ENCODE measurements around the gene NBPF26.
"Not testable (repeated sequence)": the region's sequence is repeated elsewhere in the genome, so short reads cannot be mapped to it uniquely, and the experiment has no call there.

NBPF26 gene

DNA sequence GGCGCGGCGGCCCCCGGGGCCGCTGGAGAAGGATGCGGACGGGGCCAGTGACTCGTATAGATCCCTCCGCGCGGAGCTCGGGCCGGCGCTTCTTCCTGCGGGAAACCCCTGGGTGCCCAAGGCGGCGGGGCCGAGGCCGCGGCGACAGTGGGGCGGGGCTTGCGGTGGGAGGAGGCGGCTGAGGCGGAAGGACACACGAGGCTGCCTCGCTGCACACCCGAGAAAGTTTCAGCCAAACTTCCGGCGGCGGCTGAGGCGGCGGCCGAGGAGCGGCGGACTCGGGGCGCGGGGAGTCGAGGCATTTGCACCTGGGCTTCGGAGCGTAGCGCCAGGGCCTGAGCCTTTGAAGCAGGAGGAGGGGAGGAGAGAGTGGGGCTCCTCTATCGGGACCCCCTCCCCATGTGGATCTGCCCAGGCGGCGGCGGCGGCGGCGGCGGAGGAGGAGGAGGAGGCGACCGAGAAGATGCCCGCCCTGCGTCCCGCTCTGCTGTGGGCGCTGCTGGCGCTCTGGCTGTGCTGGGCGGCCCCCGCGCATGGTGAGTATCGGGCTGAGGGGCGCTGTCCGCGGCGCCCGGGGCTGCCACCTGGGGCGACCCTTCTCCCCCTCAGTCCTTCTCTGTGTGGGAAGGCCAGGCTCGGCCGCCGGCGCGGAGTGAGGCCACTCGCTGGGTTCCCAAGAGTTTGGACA is at the start of gene NBPF26:
NBPF26 (plus strand) TSS at position 231 of the 688 bp plus-strand sequence.
- DNase-seq: peak; percentile 91

GRCh38 chr1:120680106-120680819 is 43.5 kb upstream of the NBPF26 start:
- DNase-seq: not testable (repeated sequence)

DNA sequence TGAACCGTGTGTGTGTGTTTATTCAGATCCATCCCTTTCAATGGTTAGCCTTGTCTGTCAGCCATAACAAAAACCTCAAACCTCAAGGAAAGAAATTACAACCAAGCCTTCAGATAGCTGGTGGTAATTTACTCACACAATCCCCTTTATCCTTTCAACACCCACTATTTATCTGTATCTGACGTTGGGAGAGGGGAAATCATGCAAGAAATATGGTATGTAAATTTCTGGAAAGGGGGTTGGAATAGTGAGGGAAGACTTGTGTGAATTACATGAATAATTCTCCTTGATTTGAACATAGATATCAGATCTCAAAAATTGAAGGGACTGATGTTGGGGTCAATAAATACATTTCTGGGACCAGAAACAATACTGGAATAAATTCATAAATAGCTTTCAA is 42.8 kb upstream of the NBPF26 start:
- not testable (repeated sequence) for DNase-seq

GRCh38 chr1:120684397-120684796 is 39.3 kb upstream of the NBPF26 start:
- DNase-seq: not testable (repeated sequence)

DNA sequence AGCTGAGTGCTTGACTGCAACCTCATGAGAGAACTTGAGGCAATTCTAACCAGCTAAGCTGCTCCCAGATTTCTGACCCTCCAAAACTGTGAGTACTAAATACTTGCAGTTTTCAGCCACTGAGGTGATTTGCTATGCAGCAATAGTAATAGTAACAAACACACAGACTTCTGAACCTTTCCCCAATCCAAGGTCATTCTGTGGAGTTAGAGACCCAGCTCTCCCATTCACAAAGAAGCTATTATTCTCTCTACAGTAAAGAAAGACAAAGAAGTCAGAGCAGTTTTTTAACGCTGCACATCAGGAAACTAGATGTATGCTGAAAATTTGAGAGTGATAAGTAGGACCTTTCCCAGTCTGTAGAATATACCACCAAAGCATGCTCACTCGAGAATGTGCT is 38.1 kb upstream of the NBPF26 start:
- DNase-seq: not testable (repeated sequence)

DNA sequence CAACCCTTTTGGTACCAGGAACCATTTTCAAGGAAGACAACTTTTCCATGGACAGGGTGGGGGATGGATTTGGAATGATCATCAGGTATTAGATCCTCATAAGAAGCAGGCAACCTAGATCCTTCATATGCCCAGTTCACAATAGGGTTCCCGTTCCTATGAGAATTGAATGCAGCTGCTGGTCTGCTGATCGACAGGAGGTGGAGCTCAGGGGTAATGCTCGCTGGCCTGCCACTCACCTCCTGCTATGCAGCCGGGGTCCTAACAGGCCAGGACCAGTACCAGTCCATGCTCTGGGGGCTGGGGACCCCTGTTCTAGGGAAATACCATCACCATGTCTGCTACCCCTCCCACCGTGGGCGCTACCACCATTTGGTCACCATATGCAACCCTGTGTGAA is 36.5 kb upstream of the NBPF26 start:
- not testable (repeated sequence) for DNase-seq

- not testable (repeated sequence) for DNase-seq
These were observed 22.8 kb upstream of the NBPF26 start for GRCh38 chr1:120700807-120701562.

DNA sequence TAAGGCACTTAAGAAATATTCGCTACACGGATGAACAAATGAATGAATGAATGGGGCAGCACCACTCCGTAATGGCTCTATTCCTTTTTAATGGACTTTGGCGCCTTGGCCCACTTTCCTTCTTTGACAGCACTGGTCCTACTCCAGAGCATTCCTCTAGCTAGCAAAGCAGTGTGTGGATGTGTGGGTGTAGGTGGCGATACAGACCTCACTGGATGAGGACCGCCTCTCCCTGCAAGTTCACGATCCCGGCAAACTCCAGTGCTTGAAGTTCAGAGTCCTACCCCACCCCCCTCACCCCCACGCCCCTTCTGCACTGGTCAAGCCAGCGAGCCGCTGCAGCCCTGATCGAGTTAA is 409 bp upstream of the NBPF26 start:
- DNase-seq: not testable (repeated sequence)

GRCh38 chr1:120724507-120724906 is 762 bp downstream of the NBPF26 start:
- DNase-seq: not testable (repeated sequence)

DNA sequence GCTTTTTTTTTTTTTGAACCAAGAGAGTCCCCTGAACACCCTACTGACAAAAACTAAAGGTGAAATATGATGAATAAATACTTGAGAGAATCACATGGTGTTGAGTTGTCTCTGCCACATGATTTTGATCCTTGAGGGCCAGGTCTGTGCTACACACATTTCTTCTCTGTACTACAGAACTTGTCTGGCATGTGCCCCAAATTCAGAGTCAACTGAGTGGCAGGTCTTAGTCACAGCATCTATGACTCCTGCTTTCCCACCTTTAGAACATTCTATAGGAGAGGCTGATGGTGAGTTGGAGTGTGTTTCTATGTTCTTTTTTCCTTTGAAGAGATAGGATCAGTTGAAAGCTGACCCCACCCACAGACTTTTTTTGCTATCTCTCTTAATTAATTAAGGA is 5.1 kb downstream of the NBPF26 start:
- DNase-seq: not testable (repeated sequence)

DNA sequence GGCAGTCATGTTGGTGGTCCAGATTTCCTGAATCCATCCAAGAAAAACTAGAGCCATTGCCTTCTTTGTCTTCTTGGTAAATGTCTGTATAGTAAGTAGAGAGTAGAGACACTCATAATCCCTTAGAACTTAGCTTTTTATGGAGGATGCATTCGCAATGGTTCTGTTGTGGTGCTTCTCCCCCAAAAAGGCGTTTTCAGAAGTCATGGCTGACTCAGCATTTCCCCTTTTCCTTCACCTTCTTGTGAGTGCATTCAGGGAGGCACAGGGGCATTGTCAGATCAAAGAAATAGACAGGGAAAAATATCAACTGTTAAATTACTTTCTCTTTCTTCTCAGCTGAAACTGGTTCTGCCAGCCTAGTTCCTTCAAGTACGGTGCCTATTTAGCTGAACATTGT is 45.3 kb downstream of the NBPF26 start:
- DNase-seq: not testable (repeated sequence)

- DNase-seq: not testable (repeated sequence)
These were observed 81.7 kb downstream of the NBPF26 start for GRCh38 chr1:120805452-120805851.

- DNase-seq: peak; percentile 42
These were observed 88.1 kb downstream of the NBPF26 start for GRCh38 chr1:120811822-120812221.

DNA sequence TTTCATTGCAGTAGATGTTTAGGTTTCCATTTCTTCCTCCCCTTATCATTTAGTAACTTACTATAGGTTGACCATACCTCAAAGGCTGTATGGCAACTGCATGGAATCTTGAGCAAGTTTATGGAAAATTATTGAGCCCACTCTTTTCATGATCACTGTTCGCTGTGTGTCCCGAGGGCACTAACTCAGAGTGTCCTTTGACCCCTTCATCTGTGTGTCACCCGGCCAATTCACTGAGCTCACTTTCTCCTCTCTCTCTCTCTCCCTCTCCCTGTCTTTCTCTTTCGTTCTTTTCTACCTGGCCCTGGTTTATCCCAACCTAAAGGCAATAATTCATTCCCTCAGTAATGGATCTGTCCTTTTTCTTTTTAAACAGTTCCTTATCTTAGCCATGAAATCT is 101.3 kb downstream of the NBPF26 start:
- DNase-seq: not testable (repeated sequence)

GRCh38 chr1:120826623-120827022 is 102.9 kb downstream of the NBPF26 start:
- DNase-seq: not testable (repeated sequence)

DNA sequence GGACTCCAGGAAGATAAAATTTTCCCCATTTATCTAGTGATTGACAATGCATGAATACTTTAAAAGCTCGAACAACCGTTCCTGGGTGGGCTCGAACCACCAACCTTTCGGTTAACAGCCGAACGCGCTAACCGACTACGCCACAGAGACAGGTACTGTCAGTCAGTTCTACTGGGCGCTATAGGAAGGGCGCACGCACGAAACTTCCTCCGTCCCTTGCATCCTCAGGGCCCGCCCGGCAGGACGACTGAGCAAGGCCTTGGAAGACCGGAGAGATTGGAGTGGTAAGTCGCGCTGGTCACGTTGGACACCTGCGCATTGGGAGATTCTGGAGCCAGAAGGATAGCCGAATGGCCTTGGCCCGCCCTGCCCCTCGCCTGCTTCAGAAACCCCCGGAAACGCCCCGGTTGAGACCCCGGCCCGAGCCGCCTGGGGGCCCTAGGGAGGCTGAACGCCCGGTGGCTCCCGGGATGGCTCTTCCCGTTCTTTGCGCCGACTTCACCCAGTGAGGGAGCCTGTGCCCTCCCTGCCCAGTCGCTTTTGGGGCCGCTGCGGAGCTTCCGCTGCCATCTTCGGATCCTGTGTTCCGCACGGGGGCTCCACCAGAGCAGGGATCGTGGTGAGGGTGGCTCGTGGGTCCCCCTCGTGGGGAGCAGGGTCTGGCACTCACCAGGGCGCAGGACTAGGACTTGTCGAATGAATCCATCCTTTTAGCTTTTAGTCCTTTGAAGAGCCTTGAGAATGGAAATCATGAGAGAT is 120.6 kb downstream of the NBPF26 start:
- peak; percentile 86 for DNase-seq

- not testable (repeated sequence) for DNase-seq
These were observed 121.2 kb downstream of the NBPF26 start for GRCh38 chr1:120844945-120845330.

DNA sequence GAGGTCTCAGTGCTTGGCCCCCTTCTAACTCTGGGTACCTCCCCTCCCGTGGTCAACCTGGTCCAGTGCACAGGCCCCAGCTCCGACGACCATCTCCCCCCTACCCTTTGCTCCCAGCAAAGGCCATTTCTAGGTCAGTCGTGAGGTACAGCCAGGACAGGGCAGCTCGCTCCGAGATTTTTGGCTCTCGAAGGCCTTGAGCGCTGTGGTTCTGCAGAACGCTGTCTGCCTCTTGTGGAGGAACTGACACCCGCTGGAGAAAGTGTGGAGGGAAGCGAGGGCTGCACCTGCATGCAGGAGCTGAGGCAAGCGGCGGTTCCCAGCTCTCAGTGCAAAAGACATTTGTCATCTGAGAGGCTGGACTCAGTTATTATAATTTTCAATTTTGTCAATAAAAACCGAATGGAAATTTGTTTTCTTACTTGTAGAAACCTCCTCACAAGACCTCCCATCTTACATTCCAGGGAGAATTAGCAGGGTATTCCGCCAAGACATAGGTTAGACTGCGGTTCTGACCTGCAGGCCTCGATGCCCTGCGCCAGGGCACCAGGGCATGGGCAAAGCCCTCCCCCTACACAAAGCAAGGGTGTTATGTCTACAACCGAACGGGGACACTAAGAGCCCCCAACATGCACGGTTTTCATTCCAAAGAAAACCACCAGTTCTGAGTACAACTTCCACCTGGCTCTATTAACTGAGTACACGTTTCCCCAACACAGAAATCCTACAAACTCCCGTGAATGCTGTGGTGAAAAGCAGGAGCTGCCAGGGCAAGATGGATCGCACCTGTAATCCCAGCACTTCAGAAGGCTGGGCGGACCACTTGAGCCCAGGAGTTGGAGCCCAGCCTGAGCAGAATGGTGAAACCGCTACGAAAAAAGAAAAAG is 125.9 kb downstream of the NBPF26 start:
- DNase-seq: peak; percentile 44

DNA sequence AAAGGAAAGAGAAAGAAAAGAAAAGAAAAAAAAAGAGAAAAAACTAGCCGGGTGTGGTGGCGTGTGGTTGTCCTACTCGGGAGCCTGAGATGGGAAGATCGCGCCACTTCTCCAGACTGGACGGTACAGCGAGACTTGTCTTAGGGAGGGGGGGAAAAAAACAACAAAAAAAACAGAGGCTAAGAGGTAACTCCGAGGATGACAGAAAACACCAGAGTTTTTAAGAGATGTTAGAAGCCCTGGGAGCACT is 126.5 kb downstream of the NBPF26 start:
- not testable (repeated sequence) for DNase-seq

GRCh38 chr1:120850537-120851421 is 127.0 kb downstream of the NBPF26 start:
- peak; percentile 94 for DNase-seq

GRCh38 chr1:120858144-120858543 is 134.4 kb downstream of the NBPF26 start:
- peak; percentile 17 for DNase-seq
